K562 (cell line): ENCODE measurements around the gene LRFN3. TPM values are rescaled to one million over a fixed set of nuclear protein-coding genes. Genes with fewer than 3 reads are reported as not detected.

Experiments used
- ATAC-seq: fragments of 200-7000 bp; cut with Tn5 transposase; 3 replicates; pipeline ENCODE4 v1.9.1; 2020; ENCODE audit warnings: moderate library complexity
- BruUV-seq: library from RNA; stranded (reverse); fragments of 400-500 nt; replicated peaks from 2 replicates; lab custom pipeline; 2021; lab: Mats Ljungman, UMichigan
- CTCF ChIA-PET: fragments of 300-600 bp; formaldehyde crosslinking; extraction: SDS; loops from one replicate; lab custom pipeline; 2021; ENCODE audit warnings: low intra/inter-chr PET ratio; lab: Yijun Ruan, JAX
- POLR2A ChIA-PET: fragments of 300-600, 350-650 bp; sonication (Branson Sonifier 250); formaldehyde crosslinking; extraction: SDS; loops from one replicate; lab custom pipeline; 2021; ENCODE audit warnings: antibody characterized with exemption, inconsistent platforms; lab: Yijun Ruan, JAX
- DNase-seq, 4 experiments: peaks; one replicate each; pipeline versions ENCODE4 v3.0.0 to v3.0.0-alpha.2; 2011 to 2018; ENCODE audit warnings: low spot score in 3 of 4, mixed read lengths in 3 of 4; ENCODE audit errors: extremely low read depth in 1 of 4
- FAIRE-seq: peaks from 2 replicates; lab custom pipeline; 2011; peaks lifted over from hg19 to GRCh38; lab: Jason Lieb, UNC
- H2AFZ ChIP-seq: 2 replicates; pipeline ENCODE4 v1.6.0; 2011; ENCODE audit warnings: low read depth, low read length, control low read depth, inconsistent platforms
- H3K27ac ChIP-seq: fragments of 200-600 bp; 3 replicates; pipeline ENCODE4 v1.8.0; 2011; ENCODE audit warnings: low read depth, mild to moderate bottlenecking, control low read depth, inconsistent platforms, low read length, moderate library complexity, mixed read lengths; ENCODE audit errors: extremely low read depth
- H3K27me3 ChIP-seq, 2 experiments: fragments of 300-600 bp in 1 of 2; 2 replicates in 1 of 2; 3 replicates in 1 of 2; pipeline versions ENCODE4 v1.6.0 to v1.8.0; 2011; ENCODE audit warnings: inconsistent platforms in 2 of 2, low read length in 2 of 2, mild to moderate bottlenecking in 1 of 2, mixed read lengths in 1 of 2, moderate library complexity in 1 of 2; ENCODE audit not compliant: control insufficient read depth in 2 of 2, insufficient read depth in 2 of 2
- H3K36me3 ChIP-seq: fragments of 300-600 bp; 3 replicates; pipeline ENCODE4 v1.8.0; 2011; ENCODE audit warnings: mild to moderate bottlenecking, low read length, inconsistent platforms; ENCODE audit not compliant: control insufficient read depth, insufficient read depth
- H3K4me1 ChIP-seq, 2 experiments: fragments of 200-600 bp in 1 of 2; replicated peaks in 1 of 2; 2 replicates in 1 of 2; 3 replicates in 1 of 2; pipeline versions ENCODE4 v1.5.1 to v1.8.0; 2011; ENCODE audit warnings: inconsistent platforms in 2 of 2, low read length in 2 of 2, mild to moderate bottlenecking in 1 of 2, mixed read lengths in 1 of 2, moderate library complexity in 1 of 2; ENCODE audit not compliant: control insufficient read depth in 2 of 2, insufficient read depth in 2 of 2
- H3K4me2 ChIP-seq: 2 replicates; pipeline ENCODE4 v1.6.1; 2011; ENCODE audit warnings: low read length, control low read depth, inconsistent platforms, mixed read lengths; ENCODE audit not compliant: insufficient read depth
- H3K4me3 ChIP-seq: fragments of 200-600 bp; sonication (generic), shearing (Covaris generic); 2 replicates; pipeline ENCODE4 v1.5.1; 2016; ENCODE audit warnings: control low read depth, inconsistent platforms
- H3K79me2 ChIP-seq: fragments of 200-600 bp; 3 replicates; pipeline ENCODE4 v1.8.0; 2011; ENCODE audit warnings: low read length, inconsistent platforms; ENCODE audit not compliant: control insufficient read depth, insufficient read depth
- H3K9ac ChIP-seq, 2 experiments: 2 replicates each; pipeline versions ENCODE4 v1.6.0 to v1.6.1; 2011; ENCODE audit warnings: low read depth in 2 of 2, low read length in 2 of 2, control low read depth in 1 of 2, inconsistent platforms in 1 of 2, mild to moderate bottlenecking in 1 of 2, mixed read lengths in 1 of 2; ENCODE audit not compliant: insufficient read depth in 1 of 2
- H3K9me1 ChIP-seq: one replicate; pipeline ENCODE4 v1.6.0; 2011; ENCODE audit warnings: inconsistent platforms, mild to moderate bottlenecking, low read length, moderate library complexity; ENCODE audit not compliant: control insufficient read depth, insufficient read depth
- H3K9me3 ChIP-seq: replicated peaks from 2 replicates; pipeline ENCODE4 v1.5.1; 2011; ENCODE audit warnings: low read depth, low read length, inconsistent platforms; ENCODE audit not compliant: control insufficient read depth, insufficient read depth
- H4K20me1 ChIP-seq: replicated peaks from 2 replicates; pipeline ENCODE4 v1.6.1; 2011; ENCODE audit warnings: low read length, inconsistent platforms, mixed read lengths; ENCODE audit not compliant: control insufficient read depth, insufficient read depth
- BCOR ChIP-seq: fragments of 450-650 bp; IDR thresholded peaks from 2 replicates; pipeline ENCODE4 v1.6.1; 2016
- BDP1 ChIP-seq: IDR thresholded peaks from 3 replicates; pipeline ENCODE4 v1.6.1; 2011; ENCODE audit not compliant: insufficient read length, insufficient read depth
- BRD4 ChIP-seq: fragments of 200-600 bp; sonication (generic); IDR thresholded peaks from 2 replicates; pipeline ENCODE4 v1.6.1; 2017; ENCODE audit warnings: inconsistent platforms
- CBX2 ChIP-seq: fragments of 200-600 bp; sonication (generic); IDR thresholded peaks from one replicate; pipeline ENCODE4 v1.6.1; 2012; ENCODE audit warnings: mild to moderate bottlenecking, low read length, inconsistent platforms; ENCODE audit not compliant: insufficient read depth, poor library complexity, severe bottlenecking
- CREBBP ChIP-seq: IDR thresholded peaks from one replicate; pipeline ENCODE4 v1.6.1; 2012; ENCODE audit warnings: low read depth, mild to moderate bottlenecking, control low read depth, inconsistent platforms, low read length
- CREM ChIP-seq: IDR thresholded peaks from 2 replicates; pipeline ENCODE4 v1.6.1; 2014; ENCODE audit warnings: antibody characterized with exemption, low read depth
- DACH1 ChIP-seq: fragments of 450-650 bp; IDR thresholded peaks from 2 replicates; pipeline ENCODE4 v1.6.1; 2018; ENCODE audit not compliant: partially characterized antibody
- HOXB6 ChIP-seq: fragments of 250-450 bp; sonication (Bioruptor Pico); IDR thresholded peaks from 2 replicates; pipeline ENCODE4 v1.5.1; 2022; ENCODE audit warnings: mild to moderate bottlenecking, borderline replicate concordance
- KDM1A ChIP-seq, 2 experiments: fragments of 450-650 bp; IDR thresholded peaks; 2 replicates each; pipeline ENCODE4 v1.6.1; 2016; ENCODE audit warnings: mild to moderate bottlenecking in 2 of 2
- NCOA4 ChIP-seq: fragments of 450-650 bp; IDR thresholded peaks from 2 replicates; pipeline ENCODE4 v1.6.1; 2018; ENCODE audit warnings: mild to moderate bottlenecking; ENCODE audit not compliant: partially characterized antibody
- NFIC ChIP-seq: fragments of 450-650 bp; IDR thresholded peaks from 2 replicates; pipeline ENCODE4 v1.6.1; 2017; ENCODE audit warnings: mild to moderate bottlenecking, inconsistent platforms
- NR1H2 ChIP-seq: sonication (generic); formaldehyde crosslinking; IDR thresholded peaks from 2 replicates; pipeline ENCODE4 v1.4.0; 2020; ENCODE audit warnings: mild to moderate bottlenecking, missing genetic modification reagents
- SRSF7 ChIP-seq: fragments of 200-400 bp; formaldehyde crosslinking; optimal IDR thresholded peaks from 2 replicates; pipeline ENCODE3; 2017; ENCODE audit warnings: mild to moderate bottlenecking, low read depth, low read length
- TCF7L2 ChIP-seq: fragments of 150-350 bp; IDR thresholded peaks from 2 replicates; pipeline ENCODE4 v1.6.1; 2016; ENCODE audit warnings: low read depth, mild to moderate bottlenecking, low read length, moderate library complexity
- ZBTB12 ChIP-seq: fragments of 250-450 bp; sonication (Bioruptor Pico); IDR thresholded peaks from 2 replicates; pipeline ENCODE4 v1.4.0; 2020
- ZBTB26 ChIP-seq: fragments of 450-650 bp; formaldehyde crosslinking; IDR thresholded peaks from 2 replicates; pipeline ENCODE4 v1.4.0; 2022; ENCODE audit warnings: missing genetic modification characterization
- ZEB2 ChIP-seq: fragments of 450-650 bp; IDR thresholded peaks from 2 replicates; pipeline ENCODE4 v1.6.1; 2016
- ZNF134 ChIP-seq: fragments of 250-450 bp; sonication (Bioruptor Pico); conservative IDR thresholded peaks from 2 replicates; pipeline ENCODE4 v1.4.0; 2020
- ZNF551 ChIP-seq: fragments of 250-450 bp; sonication (Bioruptor Pico); IDR thresholded peaks from 2 replicates; pipeline ENCODE4 v1.5.0; 2021; ENCODE audit warnings: mild to moderate bottlenecking, moderate library complexity
- ZNF668 ChIP-seq: fragments of 250-450 bp; sonication (Bioruptor Pico); IDR thresholded peaks from 2 replicates; pipeline ENCODE4 v1.8.0; 2022; ENCODE audit warnings: mild to moderate bottlenecking, inconsistent platforms
- ZNF79 ChIP-seq: fragments of 250-450 bp; sonication (Bioruptor Pico); IDR thresholded peaks from 2 replicates; pipeline ENCODE4 v1.4.0; 2020; ENCODE audit warnings: low read depth, mild to moderate bottlenecking, moderate library complexity
- WGBS: fragments of 100-300 bp; shearing (Covaris generic); methylation state at CpG from one replicate; pipeline ENCODE4 v1.1.6; 2016; ENCODE audit warnings: low coverage, mixed read lengths; ENCODE audit not compliant: insufficient coverage; ENCODE audit errors: missing lambda C conversion rate; 5-methylcytosine and 5-hydroxymethylcytosine counted together
- in situ Hi-C: fragments of 300-500 bp; cut with MboI; formaldehyde crosslinking; loops from 4 replicates; pipeline ENCODE4 v1.15.0; 2018; ENCODE audit warnings: inconsistent platforms, mixed read lengths
- intact Hi-C: fragments of 100-400 bp; cut with micrococcal nuclease; formaldehyde crosslinking; loops from 2 replicates; pipeline ENCODE4 v1.14.2; 2022
- polyA plus RNA-seq, 8 experiments: library from polyadenylated mRNA; depleted of rRNA in 4 of 8; stranded (reverse) in 5 of 8; unstranded in 3 of 8; fragments of >200 nt; fragmentation: Nextera tagmentation in 2 of 8; fragmentation: Illumina TruSeq in 1 of 8; extraction: Ambion mirVana in 2 of 8; extraction: Trizol in 1 of 8; gene quantifications; 2 replicates each; pipeline versions ENCODE4 v1.2.1 to v1.2.3, GENCODE V29; 2011 to 2014; ENCODE audit warnings: inconsistent platforms in 1 of 8, missing spikeins in 1 of 8
- total RNA-seq, 7 experiments: library from RNA; depleted of rRNA in 6 of 7; stranded (reverse); fragments of >200 nt in 6 of 7; fragmentation: Illumina TruSeq in 2 of 7; extraction: Trizol in 2 of 7; gene quantifications; 2 replicates each; pipeline versions ENCODE4 v1.2.1 to v1.2.3, GENCODE V29; 2011 to 2021; ENCODE audit warnings: low replicate concordance in 1 of 7
- TF ChIP-seq, protein P1 (sequence below): sonication (generic); formaldehyde crosslinking; IDR thresholded peaks from 2 replicates; pipeline ENCODE4 v1.8.0; 2022; ENCODE audit warnings: mild to moderate bottlenecking, missing genetic modification reagents

LRFN3 gene
- total and polyA plus RNA-seq, 9 of the 15 experiments (the other 6 are each of a cell fraction or from before 2014, with no cell fraction given), result 0.03 to 0.12 (median 0.11) TPM; not detected in 6

- peak; percentile 23 to 48; a peak in 2 of 4 replicates for TF ChIP-seq KDM1A (IDR thresholded peaks at IDR 0.05)
- no peak for TF ChIP-seq TCF7L2
- TF ChIP-seq BCOR, result peak; percentile 73
- TF ChIP-seq, all 486 proteins: peak for 5
Measured at GRCh38 chr19:35945121-35945790, 9.1 kb downstream of the LRFN3 start (continued).

GRCh38 chr19:35946203-35946602, 10.0 kb downstream of the LRFN3 start:
- peaks cover 13% of the 10 kb centered on the region for H4K20me1 ChIP-seq
- no peak overlapping the region for H3K27ac ChIP-seq
- H3K9me3 ChIP-seq, result no peaks in the 10 kb centered on the region
- BruUV-seq, result no TSS peak
- no peaks in the 10 kb centered on the region for H3K36me3 ChIP-seq
- H3K9me1 ChIP-seq, result no peaks in the 10 kb centered on the region
- WGBS, result 23% methylated on average over 4 of the region's 4 CpGs
- peaks cover 0 to 10% of the 10 kb centered on the region in 2 experiments; a peak in 2 of 5 replicates for H3K4me1 ChIP-seq
- DNase-seq (no peak), FAIRE-seq (no peak), ATAC-seq (no peak)
- H3K27me3 ChIP-seq, result peaks cover 26 to 70% of the 10 kb centered on the region in 2 experiments
- no peak overlapping the region for H2AFZ ChIP-seq
- in situ Hi-C loops (no loop called here), intact Hi-C loops (no loop called here)
- no peaks in the 10 kb centered on the region for H3K79me2 ChIP-seq
- ChIA-PET POLR2A (interaction anchor here (0.6 kb wide), 1 partner anchor 816 kb away, joined by 3 read pairs; no protein-coding TSS in a partner anchor), CTCF (no interaction called here)
- H3K4me2 ChIP-seq, result no peak overlapping the region
- H3K9ac ChIP-seq, result no peak overlapping the region
- no peak overlapping the region for H3K4me3 ChIP-seq
- TF ChIP-seq NCOA4 (no peak), ZNF551 (no peak), HOXB6 (CRISPR knock-in tag) (no peak), ZEB2 (no peak), BRD4 (no peak), ZBTB26 (CRISPR knock-in tag) (no peak), NR1H2 (CRISPR knock-in tag) (no peak), ZNF79 (CRISPR knock-in tag) (no peak), DACH1 (no peak), ZNF668 (no peak), ZBTB12 (CRISPR knock-in tag) (no peak), CREM (no peak), CBX2 (no peak), ZNF134 (no peak), BDP1 (no peak), NFIC (no peak), CREBBP (no peak), SRSF7 (no peak)
- TF ChIP-seq, protein P1, sequence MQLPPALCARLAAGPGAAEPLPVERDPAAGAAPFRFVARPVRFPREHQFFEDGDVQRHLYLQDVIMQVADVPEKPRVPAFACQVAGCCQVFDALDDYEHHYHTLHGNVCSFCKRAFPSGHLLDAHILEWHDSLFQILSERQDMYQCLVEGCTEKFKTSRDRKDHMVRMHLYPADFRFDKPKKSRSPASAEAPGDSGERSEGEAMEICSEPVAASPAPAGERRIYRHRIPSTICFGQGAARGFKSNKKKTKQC, result no peak
